Vagina (tissue), 2 donors: ENCODE data around the gene CDH4.

Source experiments
- CTCF ChIP-seq, 3 experiments: fragments of 450-650 bp in 2 of 3; fragments of 200-600 bp in 1 of 3; sonication (generic) in 1 of 3; IDR thresholded peaks; one replicate each; pipeline ENCODE4 v1.5.1; 2017 to 2019; ENCODE audit warnings: antibody characterized with exemption in 3 of 3, mild to moderate bottlenecking in 2 of 3, moderate library complexity in 2 of 3
- POLR2A ChIP-seq, 2 donors: fragments of 450-650 bp; IDR thresholded peaks; one replicate each; pipeline ENCODE4 v1.6.1; 2017; ENCODE audit warnings: antibody characterized with exemption in 2 of 2, mild to moderate bottlenecking in 2 of 2, moderate library complexity in 2 of 2

- no peak for TF ChIP-seq CTCF (IDR thresholded peaks at IDR 0.05)
- TF ChIP-seq POLR2A (IDR thresholded peaks at IDR 0.05), result no peak
These were observed 315.1 kb downstream of the CDH4 start for GRCh38 chr20:61567204-61567603.
